GM18909 (cell line): ENCODE measurements around the gene B4GALT5.

Experiments used
- ATAC-seq: cut with Tn5 transposase; IDR thresholded peaks from one replicate; pipeline ENCODE4 v1.9.1; 2021; ENCODE audit warnings: mild to moderate bottlenecking; ENCODE audit not compliant: unreplicated experiment, poor library complexity

B4GALT5 gene

DNA sequence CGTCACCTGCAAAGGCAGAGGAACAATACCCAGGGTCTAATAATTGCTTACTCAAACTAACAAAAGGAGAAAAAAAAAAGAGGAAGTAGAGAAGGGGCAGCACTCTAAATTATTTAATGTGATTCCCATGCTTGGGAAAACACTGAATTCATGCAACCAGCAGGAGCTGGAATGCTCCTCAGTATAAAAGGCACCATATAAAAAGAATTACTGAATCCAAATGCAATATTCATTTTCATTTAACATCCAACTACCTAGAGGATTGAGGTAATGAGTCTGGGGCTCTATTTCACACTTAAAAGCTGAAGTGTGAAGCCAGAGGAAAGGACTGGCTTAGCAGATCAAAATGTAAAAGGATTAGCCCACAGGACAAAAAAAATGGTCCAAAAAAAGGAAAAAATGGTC, 8.7 kb downstream of the B4GALT5 start:
- no peak for ATAC-seq

DNA sequence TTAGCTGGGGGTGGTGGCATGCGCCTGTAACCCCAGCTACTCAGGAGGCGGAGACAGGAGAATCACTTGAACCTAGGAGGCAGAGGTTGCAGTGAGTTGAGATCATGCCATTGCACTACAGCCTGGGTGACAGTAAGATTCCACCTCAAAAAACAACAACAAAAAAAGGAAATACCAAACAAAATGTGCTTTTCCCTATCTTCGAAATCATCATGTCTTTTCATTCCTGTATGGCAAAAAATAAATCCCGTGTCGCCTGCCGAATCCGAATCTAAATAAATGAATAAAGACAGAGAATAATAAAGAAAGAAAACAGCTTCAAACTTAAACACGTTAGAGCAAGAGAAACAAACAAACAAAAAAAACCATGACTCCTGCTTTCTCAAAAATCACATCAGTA, 11.8 kb downstream of the B4GALT5 start:
- no peak for ATAC-seq

DNA sequence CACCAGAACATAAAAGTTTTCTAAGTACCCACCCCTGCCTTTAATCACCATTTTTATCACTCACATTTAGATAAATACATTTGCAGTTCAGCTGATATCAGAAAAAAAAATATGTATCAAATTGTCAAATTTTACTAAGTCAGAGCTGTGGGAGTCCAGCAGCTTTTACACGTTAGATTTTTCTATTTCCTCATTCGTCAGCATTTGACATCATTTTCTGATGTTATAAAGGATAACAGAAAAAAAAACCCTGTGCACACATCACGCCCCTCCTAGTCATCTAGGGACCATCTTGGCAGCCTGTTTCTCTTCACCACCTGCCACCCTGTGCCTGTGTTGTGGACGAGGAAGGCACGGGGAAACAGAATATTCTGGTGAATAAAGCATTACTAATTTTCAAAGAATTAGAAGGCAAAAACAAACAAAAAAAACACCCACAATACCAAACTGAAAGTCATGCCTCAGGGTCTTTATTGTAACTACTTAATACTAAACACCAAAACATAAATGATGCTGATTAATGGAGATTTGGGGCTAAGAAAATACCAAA, 12.4 kb downstream of the B4GALT5 start:
- ATAC-seq: no peak

DNA sequence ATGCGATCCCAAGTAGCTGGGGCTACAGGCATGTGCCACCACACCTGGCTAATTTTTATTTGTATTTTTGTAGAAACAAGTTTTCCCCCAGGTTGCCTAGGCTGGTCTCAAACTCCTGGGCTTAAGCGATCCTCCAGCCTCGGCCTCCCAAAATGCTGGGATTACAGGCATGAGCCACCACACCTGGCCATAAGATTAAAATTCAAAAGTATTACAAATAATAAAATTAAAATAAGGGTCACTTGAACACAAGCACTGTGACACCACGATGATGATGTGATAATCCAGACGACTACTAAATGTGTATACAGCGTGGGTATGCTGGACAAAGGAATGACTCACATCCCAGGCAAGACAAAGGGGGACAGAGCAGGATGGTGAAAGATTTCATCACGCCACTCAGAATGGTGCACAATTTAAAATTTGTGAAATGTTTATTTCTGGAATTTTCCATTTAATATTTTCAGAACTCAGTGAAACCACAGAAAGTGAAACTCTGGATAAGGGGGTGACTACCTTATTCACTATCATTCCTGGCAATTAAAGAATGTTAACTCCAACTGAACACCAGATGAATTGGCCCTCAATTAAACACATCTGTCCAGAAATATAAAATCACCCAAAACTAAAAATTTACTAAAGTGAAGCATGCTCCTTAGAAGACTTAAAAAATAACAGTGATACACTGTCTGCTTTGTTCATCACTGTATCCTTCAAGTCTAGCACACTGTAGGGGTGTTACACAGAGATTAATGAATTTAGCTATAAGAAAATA, 13.1 kb downstream of the B4GALT5 start:
- ATAC-seq: no peak

DNA sequence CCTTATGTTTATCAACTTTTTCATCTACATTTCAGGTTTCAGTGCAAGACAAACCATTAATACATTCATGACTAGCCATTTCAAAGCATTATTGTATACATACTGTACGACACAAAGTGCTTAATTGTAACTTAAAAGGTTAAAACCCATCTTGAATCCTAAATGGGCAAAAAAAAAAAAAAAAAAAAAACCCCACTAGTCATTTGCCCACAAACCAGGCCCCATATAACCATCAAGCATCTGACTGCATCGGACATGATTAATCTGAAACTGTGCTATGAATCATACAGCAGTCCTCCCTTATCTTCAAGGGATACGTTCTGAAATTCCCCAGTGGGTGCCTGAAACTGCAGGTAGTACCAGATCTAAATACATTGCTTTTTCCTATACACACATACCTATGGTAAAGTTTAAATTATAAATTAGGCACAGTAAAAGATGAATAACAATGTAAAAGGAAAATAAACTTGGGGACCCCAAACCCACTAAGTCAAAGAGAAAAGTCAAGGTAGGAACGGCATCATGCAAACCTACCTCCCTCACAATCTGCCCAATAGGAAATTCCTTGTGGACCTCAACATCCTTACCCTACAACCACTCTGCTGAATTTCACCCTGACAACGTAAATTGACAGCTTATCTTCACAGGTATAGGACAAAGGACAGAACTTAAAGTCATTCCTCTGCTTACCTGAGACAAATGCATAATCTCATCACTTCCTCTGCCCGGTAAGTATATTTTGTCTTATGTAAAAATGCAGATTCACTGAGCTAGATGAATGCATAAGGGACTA, 14.3 kb downstream of the B4GALT5 start:
- peak; percentile 70 for ATAC-seq

DNA sequence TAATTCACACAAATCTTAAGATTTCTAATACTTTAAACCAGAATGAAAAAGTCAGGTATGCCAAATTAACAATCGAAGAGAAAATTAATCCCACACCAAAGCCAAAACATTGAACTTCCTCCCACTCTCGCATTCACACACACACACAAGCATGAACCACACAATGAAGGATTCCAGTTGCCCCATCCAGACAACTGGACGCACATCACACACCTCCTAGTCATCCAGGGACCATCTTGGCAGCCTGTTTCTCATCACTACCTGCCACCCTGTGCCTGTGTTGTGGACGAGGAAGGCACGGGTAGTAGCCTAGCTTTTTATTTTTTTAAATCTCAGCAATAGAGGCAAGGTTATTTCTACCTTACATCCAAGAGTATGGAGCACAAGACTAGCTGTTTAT, 15.2 kb downstream of the B4GALT5 start:
- no peak for ATAC-seq

DNA sequence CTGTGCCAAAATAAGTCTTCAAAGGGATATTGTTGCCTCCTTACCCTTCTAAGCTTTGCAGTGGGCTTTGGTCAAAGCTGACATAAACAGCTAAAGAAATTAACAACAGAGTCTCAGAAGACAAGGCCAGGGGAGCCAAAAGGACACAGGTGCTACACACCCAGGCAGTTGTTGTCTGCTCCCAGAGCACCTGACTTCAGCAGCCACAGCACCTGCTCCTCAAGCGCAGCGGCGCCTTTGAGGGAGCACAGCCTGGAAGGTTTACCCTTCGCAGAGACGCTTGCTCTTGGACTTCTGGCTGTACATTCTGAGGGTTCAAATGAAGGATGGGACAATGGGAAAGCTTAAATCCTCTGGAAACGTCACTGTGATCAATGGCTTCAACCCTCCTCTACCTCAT, 16.6 kb downstream of the B4GALT5 start:
- no peak for ATAC-seq

DNA sequence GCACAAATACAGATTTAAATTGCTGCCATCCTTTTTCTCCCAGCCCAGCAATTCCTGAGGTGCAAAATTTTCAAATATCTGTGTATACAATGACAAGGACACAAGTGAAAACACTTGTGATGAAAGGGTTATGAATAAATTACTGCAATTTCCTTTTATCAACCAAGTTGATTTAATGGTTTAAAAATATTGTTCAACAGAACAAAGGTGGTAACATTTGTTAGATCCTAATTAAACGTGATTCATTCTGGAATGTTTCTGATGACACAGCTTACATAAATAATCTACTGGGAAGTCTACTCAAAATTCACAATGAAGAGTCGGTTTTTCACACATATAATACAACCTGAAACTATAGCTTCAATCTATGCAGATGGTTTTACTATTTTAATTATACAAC, 17.1 kb downstream of the B4GALT5 start:
- ATAC-seq: no peak

DNA sequence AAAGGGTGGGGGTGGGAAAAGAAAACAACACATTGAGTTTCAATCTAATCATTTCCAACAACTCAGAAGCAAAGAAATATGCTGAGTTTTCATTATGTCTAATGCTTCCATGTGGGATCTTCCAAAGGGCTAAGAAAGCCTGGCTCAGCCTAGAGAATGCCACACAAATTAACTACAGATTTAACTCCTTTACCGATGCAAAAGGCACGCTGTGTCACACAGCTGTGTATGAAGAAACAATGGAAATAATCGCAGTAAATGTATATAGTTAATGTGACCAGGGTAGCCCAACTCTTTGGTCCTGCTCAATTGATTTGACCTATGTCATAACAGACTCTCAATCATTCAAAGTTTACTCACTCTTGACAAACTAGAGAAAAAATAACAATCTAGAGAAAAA, 17.8 kb downstream of the B4GALT5 start:
- no peak for ATAC-seq

DNA sequence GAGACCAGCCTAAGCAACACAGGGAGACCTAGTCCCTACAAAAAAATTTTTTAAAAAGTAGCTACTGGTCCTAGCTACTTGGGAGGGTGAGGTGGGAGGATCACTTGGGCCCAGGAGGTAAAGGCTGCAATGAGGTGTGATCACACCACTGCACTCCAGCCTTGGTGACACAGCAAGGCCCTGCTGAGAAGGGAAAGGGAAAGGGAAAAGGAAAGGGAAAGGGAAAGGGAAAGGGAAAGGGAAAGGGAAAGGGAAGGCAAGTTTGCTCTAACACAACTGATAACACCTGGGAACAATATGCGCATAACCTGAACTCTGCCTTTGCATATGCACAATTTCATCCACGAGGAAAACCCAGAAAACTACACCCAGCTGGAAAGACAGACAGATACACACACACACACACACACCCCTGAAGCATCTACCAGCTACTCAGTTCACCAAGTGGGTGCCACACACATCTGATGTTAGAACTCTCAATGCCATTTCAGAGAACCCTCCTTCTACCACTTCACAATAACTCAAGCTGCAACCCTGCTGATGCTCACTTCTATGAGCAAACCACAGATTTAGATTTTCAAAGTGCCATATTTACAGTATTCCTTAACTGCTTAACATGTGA, 19.1 kb downstream of the B4GALT5 start:
- no peak for ATAC-seq

DNA sequence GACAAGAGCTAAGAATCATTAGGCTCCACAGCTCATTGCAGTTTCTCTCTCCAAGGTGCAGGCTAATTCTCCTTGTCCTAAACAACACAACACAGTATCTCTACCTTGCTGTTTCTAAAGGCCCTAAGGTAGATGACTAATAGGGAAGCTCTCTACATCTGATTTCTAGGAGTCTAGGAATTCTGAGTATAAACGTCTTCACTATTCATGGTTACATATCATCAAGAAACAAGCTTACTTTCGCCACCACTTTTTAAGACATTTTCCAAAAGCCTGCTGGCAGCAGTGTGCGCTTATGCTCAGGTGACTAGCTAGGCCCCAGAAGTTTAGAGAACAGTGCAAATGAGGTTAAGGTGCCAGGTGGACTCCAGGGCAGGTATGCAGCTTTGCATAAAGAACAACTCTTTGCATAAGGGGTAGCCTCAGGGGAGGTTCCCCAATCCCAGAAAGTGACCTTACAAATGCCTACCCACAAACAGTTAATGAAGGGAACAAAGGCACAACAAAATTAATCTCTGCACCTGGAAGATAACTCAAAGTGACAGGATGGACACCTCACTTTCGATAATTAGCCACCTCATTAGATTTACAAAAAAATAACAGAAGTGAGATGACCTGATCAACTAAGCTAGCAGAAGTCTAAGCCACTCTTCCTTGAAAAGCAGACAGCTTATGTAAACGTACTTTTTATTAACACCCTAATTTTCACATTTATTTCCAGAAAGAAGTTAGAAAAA, 20.1 kb downstream of the B4GALT5 start:
- ATAC-seq: no peak

DNA sequence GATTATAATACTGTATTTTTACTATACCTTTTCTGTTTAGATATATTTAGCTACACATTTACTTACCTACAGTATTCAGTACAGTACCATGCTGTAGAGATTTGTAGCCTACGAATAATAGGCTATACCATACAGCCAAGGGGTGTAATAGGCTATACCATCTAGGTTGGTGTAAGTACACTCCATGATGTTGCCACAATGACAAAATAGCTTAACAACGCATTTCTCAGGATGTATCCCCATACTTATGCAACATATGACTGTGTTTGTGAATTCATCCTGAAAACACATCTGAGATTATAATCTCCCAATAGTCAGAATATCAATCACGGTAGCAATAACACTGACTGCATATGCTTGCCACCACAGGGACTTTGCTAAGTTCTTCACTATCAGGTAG, 20.7 kb downstream of the B4GALT5 start:
- ATAC-seq: no peak

DNA sequence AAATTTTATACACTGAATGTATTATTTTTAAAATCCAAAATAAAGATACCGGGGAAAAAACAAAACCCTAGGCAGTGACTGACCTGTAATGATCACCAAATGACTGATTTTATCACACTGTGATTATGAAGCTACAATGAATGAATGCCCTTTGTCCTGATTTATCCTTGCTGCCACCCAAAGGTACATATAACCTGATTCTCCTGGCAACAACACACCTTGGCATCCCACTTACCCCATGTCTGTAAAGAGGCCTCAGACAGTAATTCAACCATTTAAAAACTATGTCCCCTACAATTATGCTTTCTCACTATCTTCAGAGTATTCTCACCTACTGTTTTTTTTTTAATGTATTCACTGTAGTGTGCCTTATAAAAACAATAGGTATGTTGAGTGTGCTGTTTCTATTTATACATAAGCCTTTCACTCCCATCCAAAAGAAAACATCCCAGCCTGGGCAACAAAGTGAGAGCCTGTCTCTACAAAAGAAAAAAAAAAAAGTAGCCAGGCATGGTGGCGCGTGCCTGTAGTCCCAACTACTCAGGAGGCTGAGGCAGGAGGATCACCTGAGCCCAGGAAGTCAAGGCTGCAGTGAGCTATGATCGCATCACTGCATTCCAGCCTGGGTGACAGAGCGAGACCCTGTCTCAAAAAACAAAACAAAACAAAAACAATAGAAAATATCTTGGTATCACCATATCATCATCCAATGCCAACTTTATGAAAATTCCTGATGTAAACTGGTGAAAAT, 21.7 kb downstream of the B4GALT5 start:
- ATAC-seq: no peak

DNA sequence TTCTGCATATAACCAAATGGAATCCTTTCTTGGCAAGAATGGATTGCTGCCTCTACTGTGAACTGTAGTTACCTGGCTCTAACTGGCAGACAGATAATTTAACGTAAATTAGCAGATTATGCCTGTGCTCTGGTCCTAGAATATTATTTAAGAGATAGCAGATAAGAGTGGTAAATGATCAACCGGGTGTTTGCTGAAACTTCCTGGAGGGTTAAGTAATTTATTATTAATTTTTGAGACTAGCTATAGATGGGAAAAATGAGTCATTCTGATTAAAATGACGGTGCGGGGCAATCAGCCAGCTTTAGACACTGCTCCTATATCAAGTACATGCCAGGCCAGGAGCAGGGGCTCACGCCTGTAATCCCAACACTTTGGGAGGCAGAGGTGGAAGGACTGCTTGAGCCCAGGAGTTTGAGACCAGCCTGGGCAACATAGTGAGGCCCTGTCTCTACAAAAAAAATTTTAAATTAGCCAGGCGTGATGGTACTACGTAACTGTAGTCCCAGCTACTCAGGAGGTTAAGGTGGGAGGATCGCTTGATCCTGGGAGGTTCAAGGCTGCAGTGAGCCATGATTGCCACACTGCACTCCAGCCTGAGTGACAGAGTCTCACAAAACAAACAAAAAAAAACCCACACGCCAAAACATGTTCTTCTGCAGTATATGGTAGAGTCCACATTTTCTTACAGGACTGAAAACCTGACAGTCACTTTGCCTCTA, 22.6 kb downstream of the B4GALT5 start:
- ATAC-seq: no peak

DNA sequence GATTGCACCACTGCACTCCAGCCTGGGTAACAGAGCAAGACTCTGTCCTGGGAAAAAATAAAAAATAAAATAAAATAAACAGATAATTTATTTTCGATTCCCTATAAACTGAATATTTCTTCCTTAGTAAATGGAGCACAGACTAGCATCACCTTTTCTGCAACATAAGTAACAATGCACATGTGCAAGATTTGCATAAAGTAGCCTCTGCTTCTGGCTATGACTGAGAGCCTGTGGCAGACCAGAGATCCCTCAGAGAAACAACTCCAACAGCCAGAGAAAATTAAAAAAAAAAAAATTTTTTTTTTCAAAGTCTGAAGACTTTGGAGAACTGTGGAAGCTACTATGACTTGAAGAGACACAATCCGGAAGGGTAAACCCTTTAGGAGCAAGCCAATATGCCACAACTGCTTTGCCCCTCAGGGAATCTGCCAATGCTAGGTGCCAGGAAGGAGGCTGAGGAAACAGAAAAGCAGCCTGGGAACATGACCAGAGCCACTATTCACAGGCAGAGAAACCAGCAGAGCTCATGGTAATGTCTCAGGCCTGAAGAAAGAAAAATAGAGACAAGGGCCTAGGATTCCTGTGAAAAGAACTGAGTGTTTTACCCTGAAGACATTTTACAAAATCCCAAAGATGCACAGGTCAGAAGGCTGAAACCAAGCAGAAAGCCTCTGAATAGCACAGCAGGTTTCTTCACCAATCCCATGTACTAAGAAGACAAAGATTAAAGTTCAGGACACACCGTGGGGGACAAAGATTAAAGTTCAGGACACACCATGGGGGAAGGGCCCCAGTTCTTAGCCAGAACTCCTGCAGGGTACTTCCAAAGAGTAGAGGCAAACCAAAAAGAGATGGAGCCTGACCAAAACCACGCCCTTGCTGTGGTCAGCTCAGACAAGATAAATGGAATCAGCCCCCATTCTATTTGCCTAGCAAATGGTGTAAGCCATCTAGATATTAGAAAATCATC, 25.8 kb downstream of the B4GALT5 start:
- no peak for ATAC-seq

DNA sequence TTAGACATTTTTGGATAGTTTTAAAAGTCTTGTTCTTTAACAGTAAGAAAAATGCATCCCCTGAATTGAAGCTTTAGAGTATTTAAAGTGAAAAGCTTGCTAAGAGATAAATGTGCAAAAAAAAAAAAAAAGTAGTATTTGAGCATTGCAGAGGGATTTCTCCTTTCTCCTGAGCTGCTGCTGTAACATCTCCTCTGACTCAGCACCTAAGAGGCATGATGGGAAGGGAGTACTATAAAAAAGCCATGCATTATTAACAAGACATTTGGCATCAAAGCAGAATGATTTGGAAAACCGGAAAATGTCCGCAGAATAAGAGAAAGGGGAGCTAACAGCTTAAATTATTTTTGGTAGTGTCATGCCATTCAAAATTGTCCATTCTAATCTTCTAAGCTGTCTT, 27.9 kb downstream of the B4GALT5 start:
- no peak for ATAC-seq

DNA sequence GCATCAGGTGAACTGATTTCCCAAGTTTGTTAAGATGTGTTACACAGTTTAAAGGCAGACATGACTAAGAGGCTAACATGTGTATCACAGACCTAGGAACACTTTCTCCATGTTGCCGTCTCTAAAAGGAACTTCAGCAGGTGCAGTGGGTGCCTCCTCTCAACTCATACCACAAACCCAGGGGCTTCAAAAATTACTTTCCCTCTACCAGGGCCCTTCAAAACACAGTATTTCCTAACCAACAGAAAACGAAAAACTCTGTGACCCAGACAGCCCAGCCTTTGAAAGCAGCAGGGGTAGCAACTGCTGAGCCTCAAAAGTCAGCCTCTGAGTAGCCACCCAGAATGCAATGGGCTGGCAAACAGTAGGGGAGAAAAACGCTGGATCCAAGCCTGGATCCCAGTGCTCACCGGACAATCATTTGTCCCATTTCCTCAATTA, 28.5 kb downstream of the B4GALT5 start:
- ATAC-seq: peak; percentile 70
